Large intestine (tissue), 1 donor: Measurements from ENCODE around the gene CIROP. TPM values are rescaled to one million over a fixed set of nuclear protein-coding genes. Genes with fewer than 3 reads are reported as not detected.

Experiments used
- polyA plus RNA-seq: library from polyadenylated mRNA; unstranded; fragments of 120-200 nt; gene quantifications from one replicate; pipeline ENCODE4 v1.2.1, GENCODE V29; 2013

Gene CIROP
- polyA plus RNA-seq, 1 donor, result 0.01 TPM

Other genes starting within 250 kb of the CIROP start
- 92.8 TPM for gene LRP10, start 233.2 kb downstream of the CIROP start, polyA plus RNA-seq
- gene REM2, start 221.8 kb downstream of the CIROP start, polyA plus RNA-seq, result 0.72 TPM
- 81.9 TPM for gene RBM23, start 185.8 kb downstream of the CIROP start, polyA plus RNA-seq
- gene PRMT5, start 175.6 kb downstream of the CIROP start, polyA plus RNA-seq, result 65.2 TPM
- gene HAUS4, start 147.9 kb downstream of the CIROP start, polyA plus RNA-seq, result 45.8 TPM
- gene AJUBA, start 122.4 kb downstream of the CIROP start, polyA plus RNA-seq, result 22.0 TPM
- 15.1 TPM for gene C14orf93, start 94.8 kb downstream of the CIROP start, polyA plus RNA-seq
- 112 TPM for gene PSMB5, start 70.1 kb downstream of the CIROP start, polyA plus RNA-seq
- gene PSMB11, start 62.8 kb downstream of the CIROP start, polyA plus RNA-seq, result not detected
- 10.5 TPM for gene CDH24, start 47.5 kb downstream of the CIROP start, polyA plus RNA-seq
- gene ACIN1, start 9.9 kb downstream of the CIROP start, polyA plus RNA-seq, result 225 TPM
- gene C14orf119, start 9.5 kb downstream of the CIROP start, polyA plus RNA-seq, result 60.9 TPM
- gene CEBPE, start 14.3 kb upstream of the CIROP start, polyA plus RNA-seq, result 0.07 TPM
- gene SLC7A8, start 78.7 kb upstream of the CIROP start, polyA plus RNA-seq, result 94.4 TPM
- 0.34 TPM for gene RNF212B, start 132.9 kb upstream of the CIROP start, polyA plus RNA-seq
- 15.7 TPM for gene HOMEZ, start 181.1 kb upstream of the CIROP start, polyA plus RNA-seq
- 27.3 TPM for gene PPP1R3E, start 197.9 kb upstream of the CIROP start, polyA plus RNA-seq
- gene BCL2L2, start 201.8 kb upstream of the CIROP start, polyA plus RNA-seq, result 53.8 TPM
- gene PABPN1, start 216.5 kb upstream of the CIROP start, polyA plus RNA-seq, result 199 TPM
- gene SLC22A17, start 247.9 kb upstream of the CIROP start, polyA plus RNA-seq, result 46.9 TPM